Uterus (tissue), 2 donors: Measurements from ENCODE around the gene ERH.

Source experiments
- CTCF ChIP-seq, 4 experiments: fragments of 200-600 bp in 2 of 4; fragments of 450-650 bp in 2 of 4; sonication (generic) in 2 of 4; IDR thresholded peaks; one replicate each; pipeline ENCODE4 v1.5.1; 2016 to 2019; ENCODE audit warnings: antibody characterized with exemption in 4 of 4, mild to moderate bottlenecking in 2 of 4, moderate library complexity in 1 of 4
- POLR2A ChIP-seq, 2 donors: fragments of 450-650 bp; IDR thresholded peaks; one replicate each; pipeline ENCODE4 v1.6.1; 2016; ENCODE audit warnings: antibody characterized with exemption in 2 of 2, mild to moderate bottlenecking in 1 of 2, moderate library complexity in 1 of 2

GRCh38 chr14:69353168-69353567 lies 44.9 kb downstream of the ERH start:
- TF ChIP-seq POLR2A (IDR thresholded peaks at IDR 0.05): no peak
- no peak for TF ChIP-seq CTCF (IDR thresholded peaks at IDR 0.05)
